GM21360 (cell line): Measurements from ENCODE around the gene DDX60.
A peak's percentile ranks its signal among the peaks of the same experiment; 100 is the strongest.
"Not testable (repeated sequence)": the region's sequence is repeated elsewhere in the genome, so short reads cannot be mapped to it uniquely, and the experiment has no call there.

Experiments
- ATAC-seq: cut with Tn5 transposase; IDR thresholded peaks from one replicate; pipeline ENCODE4 v1.9.1; 2021; ENCODE audit warnings: mild to moderate bottlenecking, moderate library complexity; ENCODE audit not compliant: unreplicated experiment

DDX60 gene

DNA sequence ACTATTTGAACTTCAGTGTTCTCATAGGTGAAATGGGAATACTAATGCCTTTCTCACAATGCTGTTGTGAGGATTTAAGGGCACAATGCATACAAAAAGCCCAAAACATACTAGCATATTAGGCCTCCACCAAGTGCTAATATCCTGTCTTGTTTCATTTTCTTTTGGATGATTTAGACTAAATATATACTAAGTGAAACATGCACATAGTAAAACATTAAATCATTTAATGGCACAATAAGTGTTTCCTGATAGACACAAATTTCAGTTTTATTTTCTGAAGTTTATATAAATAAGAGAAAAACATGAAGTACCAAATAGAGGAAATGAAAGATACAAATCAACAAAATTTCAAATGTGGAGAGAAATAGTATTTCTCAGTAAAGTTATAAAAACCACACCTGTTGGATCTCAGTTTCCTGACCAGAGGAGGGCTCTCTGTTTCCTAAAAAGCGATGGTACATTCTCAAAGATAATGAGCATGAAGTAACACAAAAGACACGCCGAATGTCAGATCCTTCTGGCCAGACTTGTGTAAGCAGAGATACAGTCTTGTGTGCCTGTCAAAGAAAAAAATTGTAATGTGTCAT lies 25.1 kb downstream of the DDX60 start:
- no peak for ATAC-seq

DNA sequence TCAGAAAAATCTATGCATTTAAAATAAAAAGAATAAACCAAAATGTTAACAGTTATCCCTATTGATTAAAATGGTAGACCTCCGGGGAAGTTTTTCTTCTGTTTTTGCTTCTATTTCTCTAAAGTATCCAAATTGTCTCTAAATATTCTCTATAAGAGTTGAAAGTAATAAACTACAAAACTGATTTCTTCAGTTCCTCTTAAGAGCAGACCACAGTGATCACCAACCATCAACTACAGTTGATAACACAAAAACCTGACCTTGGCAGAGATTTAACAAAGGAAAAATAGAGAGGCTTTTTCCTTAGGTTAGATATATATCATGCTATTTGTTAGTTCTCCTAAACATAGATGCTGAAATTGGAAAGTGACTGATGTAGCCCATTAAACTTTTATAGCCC lies 27.3 kb downstream of the DDX60 start:
- ATAC-seq = no peak

DNA sequence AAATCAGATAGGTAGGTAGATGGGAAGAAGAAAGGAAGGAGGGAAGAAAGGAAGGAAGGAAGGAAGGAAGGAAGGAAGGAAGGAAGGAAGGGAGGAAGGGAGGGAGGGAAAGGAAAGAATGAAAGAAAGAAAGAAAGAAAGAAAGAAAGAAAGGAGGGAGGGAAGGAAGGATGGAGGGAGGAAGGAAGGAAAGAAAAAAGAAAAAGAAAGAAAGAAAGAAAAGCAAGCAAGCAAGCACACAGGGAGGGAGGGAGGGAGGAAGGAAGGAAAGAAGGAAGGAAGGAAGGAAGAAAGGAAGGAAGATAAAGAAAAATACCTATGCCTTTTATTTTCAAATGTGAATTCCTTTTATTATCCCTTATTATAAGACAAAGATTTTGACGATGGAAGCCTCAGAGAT lies 32.7 kb downstream of the DDX60 start:
- ATAC-seq = not testable (repeated sequence)

DNA sequence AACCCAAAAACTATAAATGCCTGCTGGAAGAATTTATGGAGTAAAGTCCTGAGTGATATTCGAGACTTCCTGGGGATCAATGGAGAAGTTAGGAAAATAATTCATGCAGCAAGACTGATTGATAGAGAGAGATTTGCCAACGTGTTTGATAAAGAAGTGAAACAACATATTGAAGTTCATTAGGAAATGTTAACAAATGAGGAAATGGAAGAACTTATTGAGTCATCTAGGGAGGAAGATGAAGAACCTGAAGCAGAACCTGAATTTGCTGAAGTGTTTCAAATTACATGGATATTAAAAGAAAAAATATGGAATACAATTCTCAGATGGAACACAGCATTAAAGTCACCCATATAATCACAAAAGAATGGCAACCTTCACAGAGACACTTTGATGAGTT lies 39.0 kb downstream of the DDX60 start:
- no peak for ATAC-seq

DNA sequence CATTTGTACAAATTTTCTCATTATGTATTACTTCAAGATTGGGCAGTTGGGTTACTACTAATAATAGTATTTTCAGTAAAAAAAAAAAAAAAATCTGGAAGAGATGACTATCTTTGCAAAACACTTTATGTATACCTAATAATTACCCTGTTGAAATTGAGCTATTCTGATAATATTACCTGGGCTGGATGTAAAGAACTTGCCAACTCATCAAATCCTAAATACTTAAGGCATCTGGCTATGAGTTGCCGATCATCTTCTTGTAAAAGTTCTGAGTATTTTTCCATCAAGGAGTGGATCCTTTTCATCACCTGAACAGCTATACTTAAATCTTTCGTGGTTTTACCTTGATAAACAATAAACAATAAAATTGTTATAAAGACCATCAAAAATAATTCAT lies 42.7 kb downstream of the DDX60 start:
- no peak for ATAC-seq

DNA sequence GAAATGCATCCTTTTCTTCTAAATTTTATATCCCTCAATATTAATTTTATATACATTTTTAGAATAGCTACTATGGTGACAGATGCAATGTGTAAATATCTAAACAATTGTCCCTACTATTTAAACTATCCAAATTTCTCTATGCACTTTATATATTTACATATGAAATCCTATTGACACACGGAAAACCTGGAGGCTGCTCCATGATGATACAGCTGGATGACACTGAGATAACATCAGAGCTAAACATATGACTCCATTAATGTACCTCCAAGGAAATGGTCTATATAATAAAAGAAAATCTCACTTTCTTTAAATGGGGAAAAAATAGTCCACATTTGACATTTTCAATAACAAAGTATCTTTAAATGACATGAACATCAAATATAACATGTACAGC lies 43.7 kb downstream of the DDX60 start:
- no peak for ATAC-seq

DNA sequence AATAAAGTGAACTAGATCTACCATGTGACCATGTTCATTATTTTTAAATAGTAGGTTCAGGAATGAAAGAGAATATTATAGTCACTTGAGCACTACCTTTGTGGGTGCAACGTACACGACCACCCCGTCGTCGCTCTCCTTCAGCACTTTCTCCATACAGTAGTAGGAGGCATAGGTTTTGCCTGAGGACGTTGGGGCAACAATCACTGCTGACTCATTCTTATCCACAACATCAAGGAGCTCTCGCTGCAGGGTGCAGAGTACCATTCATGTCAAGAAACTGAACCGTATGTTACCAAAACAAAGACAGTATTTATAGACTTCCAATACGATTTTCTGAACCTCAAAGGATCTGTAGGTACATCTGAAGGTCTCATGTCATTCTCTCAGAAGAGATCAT lies 44.7 kb downstream of the DDX60 start:
- ATAC-seq = no peak

DNA sequence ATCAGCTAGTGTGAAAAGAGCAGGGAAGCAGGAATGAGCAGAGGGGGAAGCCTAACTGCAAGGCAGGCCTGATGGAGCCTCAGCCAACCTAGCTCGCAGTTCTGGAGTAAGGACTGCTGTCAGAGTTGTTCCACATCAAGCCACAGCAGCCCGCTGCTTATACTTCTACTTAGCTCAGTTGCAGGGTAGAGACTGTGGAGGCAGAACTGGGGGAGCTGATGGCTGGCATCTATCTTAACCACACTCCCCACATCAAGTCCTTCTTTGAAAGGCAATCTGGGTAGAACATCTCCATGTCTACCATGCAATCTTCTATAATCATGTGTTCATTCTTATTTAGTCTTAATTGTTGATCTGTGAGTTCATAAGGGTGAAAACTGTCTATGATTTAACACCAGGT lies 46.1 kb downstream of the DDX60 start:
- ATAC-seq = no peak

DNA sequence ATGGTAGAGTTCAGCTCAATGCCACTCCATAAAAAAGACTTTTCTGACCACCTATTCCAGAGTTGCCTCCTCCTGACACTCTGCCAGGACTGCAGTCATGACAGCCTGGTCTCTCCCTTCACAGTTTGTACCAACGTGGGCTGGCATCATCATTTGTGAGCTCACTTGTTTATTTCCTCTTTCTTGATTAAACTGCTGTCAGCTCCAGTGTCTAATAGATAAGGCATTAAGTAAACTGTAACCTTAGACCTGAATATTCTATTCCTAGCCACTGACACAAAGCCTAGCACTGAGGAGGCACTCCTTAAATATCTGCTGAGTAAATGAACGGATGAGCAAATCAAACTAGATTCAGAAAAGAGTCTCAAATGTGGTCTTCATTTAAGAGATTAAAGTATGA lies 48.7 kb downstream of the DDX60 start:
- ATAC-seq = no peak

DNA sequence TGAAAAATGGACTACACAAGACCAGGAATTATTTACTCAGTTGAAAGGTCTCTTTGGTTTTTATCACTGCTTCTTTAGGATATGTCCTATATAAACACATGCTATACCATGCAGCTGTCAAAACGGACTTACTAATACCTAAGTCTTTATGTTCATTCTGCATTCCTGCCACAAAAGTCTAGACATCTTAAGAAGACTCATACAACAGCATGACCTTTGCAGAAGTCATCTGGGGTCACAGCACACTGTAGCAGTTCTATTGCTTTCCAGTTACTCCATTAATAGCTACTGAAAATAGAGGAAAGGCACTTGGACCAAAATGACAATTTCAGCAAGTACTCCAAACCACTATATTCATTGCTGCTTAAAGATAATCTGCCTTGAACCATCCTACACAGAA lies 53.2 kb downstream of the DDX60 start:
- no peak for ATAC-seq

DNA sequence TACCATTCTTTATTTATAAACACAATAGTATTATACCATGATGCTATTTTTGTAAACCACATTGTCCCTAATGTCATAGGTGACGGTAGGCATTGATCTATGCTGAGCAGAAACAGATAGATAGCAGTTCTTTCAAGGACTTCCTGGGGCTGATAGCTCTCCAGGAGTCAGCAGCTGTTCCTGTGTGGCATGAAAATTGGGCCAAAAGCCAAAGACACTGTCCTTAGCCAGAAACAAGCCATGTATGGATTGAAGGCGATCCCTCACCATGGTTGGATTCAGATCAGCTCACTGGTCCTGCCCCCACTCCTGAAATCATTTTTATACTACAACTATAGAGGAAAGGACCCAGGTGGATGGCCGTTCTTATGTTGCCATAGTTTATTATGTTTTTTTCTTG lies 53.6 kb downstream of the DDX60 start:
- no peak for ATAC-seq

DNA sequence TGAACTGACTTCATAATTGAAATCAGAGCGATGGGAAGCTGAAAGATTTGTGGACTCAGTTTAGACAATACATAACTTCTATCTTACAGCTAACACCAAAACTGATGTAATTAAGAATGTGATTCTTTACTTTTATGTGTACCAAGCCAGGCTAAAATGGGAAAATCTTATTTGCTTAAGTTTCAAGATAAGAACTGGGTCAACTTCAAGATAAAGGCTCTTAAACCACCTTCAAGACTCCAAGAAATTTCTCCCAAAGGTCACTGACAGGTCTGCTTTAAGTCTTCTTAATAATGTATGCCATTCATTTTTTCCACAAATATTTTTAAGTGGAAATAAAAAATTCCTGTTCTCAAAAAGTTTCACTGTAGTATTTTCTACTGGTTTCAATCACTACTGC lies 55.5 kb downstream of the DDX60 start:
- no peak for ATAC-seq

DNA sequence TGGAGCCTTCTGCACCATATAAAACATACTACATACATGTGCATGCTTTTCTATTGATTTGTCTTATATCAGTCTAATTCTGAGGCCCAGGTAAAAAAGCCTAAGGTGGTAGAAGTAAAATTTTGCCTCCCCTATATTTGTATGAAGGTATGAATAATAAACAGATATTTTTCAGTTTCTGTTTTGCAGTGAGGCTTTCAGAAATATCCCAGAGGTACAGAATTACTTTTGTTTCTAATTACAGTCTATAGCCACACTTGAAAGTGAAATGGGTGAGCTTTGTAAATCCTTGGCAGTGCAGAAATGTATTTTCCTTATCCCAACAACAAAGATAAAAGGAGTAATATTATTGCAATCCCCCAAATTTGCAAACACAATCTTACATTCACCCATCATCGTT lies 59.5 kb downstream of the DDX60 start:
- ATAC-seq = peak; percentile 58

DNA sequence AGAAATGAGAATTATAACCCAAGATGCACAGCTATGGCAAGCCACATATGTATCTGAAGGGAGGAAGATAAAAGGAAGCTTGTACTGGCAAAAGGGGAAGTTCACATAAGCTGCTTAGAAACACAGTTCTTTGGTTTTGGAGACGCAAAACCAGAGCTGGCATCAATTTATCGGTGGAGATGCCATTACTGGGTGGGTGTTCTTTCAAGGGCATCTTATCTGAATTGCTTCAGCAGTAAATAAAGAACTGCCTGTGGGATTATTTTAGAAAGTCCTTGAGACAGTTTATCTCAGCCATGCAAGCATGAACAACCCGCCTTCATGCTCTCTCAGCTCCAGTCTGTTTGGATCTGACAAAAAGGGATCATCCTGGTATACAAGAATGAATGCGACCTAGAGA lies 60.8 kb downstream of the DDX60 start:
- ATAC-seq = peak; percentile 43

DNA sequence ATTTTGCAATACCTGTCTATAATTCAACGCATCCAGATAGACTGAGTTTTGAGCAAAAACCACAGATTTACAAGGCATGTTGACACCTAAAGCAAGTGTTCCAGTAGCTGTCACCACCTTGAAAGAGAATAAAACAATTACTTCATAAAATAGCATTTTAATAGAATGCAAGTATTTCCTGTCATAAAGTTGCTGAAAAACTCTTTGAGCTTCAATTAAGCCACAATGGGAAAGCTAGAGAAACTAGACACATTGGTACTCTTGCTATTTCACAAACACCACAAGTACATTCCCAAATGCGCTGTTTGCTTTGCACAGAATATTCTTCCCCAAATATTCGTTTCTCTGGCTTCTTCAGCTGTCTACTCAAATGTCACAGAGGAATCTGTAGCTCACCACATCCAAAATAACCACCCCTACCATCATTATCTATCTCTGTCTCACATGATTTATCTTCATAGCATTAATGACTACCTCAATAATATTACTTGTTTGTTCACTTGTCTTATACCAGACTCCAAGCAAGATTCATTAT lies 70.3 kb downstream of the DDX60 start:
- ATAC-seq = no peak

DNA sequence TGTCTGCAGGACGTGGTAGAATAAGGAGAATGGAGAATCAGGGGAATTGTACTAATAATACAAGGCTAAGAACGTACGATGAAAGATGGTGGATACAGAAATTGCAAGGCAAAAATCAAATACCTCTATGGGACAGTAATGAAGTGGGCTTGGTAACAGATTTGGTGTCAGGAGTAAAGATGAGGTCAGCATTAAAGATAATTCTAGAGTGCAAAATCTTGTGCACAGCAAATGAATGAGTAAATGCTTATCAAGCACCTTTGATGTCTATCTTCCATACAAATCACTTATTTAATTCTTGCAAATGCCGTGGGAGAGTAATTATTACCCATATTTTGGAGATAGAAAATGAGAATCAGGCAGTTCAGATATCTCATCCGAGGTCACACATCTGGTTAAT lies 70.9 kb downstream of the DDX60 start:
- no peak for ATAC-seq

DNA sequence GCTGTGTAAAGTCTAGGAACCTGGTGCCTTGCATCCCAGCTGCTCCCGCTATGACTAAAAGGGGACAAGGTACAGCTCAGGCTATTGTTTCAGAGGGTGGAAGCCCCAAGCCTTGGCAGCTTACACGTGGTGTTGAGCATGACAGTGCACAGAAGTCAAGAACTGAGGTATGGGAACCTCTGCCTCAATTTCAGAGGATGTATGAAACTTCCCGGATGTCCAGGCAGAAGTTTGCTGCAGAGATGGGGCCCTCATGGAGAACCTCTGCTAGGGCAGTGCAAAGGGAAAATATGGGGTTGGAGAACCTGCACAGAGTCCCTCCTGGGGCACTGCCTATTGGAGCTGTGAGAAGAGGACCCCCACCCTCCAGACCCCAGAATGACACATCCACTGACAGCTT lies 76.6 kb downstream of the DDX60 start:
- ATAC-seq = no peak

DNA sequence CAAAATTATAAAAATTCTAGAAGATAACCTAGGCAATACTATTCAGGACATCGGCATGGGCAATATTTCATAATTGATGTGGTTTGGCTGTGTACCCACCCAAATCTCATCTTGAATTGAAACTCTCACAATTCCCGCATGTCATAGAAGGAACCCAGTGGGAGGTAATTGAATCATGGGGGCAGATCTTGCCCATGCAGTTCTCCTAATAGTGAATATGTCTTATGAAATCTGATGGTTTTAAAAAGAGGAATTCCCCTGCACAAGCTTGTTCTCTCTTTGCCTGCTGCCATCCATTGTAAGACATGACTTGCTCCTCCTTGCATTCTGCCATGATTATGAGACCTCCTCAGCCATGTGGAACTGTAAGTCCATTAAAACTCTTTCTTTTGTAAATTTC lies 77.7 kb downstream of the DDX60 start:
- no peak for ATAC-seq

DNA sequence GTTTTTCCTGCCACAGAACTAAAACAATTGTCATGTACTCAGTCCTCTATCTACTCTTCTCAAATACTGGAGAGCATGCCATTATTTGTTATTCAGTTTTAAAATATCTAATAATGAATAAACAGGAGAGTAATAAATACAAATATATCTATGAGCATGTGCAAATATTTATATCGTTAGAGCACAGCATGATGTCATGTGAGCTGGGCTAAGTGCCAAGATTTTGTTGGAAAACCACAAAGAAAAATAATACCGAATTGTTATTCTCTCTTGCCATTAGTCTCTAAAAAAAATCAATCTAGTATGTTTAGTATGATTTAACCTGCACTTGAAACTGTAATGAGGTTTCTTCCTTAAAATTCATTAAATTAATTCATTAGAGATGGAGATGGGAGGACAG lies 97.3 kb downstream of the DDX60 start:
- ATAC-seq = no peak

DNA sequence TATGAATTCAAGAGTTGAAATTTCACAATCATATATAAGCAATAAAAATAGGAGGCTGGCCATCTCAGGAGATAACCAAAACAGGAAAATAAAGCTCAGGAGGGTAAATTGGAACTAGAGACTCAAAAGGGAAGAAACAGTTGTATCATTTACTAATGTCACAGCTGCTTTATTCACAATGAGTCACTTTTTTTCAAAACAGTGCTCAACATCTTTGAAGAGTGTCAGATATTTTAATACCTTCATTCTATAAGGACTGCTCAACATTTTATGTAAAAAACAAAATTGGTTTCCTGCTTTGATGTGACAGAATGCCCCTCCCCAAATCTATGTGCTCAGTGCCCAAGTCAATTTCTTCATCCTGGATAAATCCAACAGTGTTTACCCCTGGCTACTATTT lies 97.7 kb downstream of the DDX60 start:
- no peak for ATAC-seq

DNA sequence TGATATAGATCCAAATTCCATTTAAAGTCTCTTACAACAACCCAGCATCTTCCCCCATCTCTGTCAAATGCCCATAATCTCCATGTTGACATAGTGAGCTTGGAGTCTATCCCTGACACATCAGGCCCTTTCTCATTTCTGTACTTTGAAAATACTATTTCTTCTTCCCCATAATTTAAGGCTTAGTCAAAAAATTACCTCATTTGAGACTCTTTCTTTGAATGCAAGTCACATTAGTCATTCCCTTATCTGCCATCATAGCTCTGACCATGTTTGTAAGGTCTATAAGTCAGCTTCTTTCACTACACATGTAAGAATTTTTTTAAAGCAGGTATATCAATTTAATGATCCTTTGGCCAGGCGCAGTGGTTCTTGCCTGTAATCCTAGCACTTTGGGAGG lies 99.9 kb downstream of the DDX60 start:
- no peak for ATAC-seq

DNA sequence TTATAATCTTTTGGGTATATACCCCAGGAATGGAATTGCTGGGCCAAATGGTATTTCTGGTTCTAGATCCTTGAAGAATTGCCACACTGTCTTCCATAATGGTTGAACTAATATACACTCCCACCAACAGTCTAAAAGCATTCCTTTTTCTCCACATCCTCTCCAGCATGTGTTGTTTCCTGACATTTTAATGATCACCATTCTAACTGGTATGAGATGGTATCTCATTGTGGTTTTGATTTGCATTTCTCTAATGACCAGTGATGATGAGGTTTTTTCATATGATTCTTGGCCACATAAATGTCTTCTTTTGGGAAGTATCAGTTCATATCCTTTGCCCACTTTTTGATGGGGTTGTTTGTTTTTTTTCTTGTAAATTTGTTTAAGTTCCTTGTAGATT lies 105.0 kb downstream of the DDX60 start:
- not testable (repeated sequence) for ATAC-seq

DNA sequence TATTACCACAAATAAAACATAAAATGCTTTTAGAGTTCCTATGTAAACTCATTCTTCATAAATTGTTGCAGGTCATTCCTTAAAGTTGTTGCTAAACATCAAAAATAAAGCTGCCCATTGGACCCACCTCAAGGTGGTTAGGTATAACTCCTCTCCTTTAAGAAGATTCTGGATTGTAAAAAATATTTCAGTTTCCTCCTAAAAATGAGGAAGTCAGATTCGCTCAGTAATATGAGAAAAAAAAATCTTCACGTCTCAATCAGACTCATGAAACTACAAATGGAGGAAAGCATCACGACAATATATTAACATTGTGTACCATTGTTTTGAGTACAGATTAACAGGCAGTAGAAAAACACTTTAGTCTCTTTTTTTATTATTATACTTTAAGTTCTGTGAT lies 105.9 kb downstream of the DDX60 start:
- ATAC-seq = no peak
